Osteoblast (primary cell): ENCODE measurements around the gene TSACC. TPM values are rescaled to one million over a fixed set of nuclear protein-coding genes. Genes with fewer than 3 reads are reported as not detected.
"Not testable (repeated sequence)": the region's sequence is repeated elsewhere in the genome, so short reads cannot be mapped to it uniquely, and the experiment has no call there.

Experiments
- DNase-seq: peaks from one replicate; pipeline ENCODE4 v3.0.0; 2011; ENCODE audit warnings: low spot score, mixed read lengths; ENCODE audit not compliant: insufficient read length; ENCODE audit errors: missing footprints
- H2AFZ ChIP-seq: 2 replicates; pipeline ENCODE4 v1.6.0; 2011; ENCODE audit warnings: mild to moderate bottlenecking, low read length
- H3K27ac ChIP-seq: 2 replicates; pipeline ENCODE4 v1.5.1; 2011; ENCODE audit warnings: mild to moderate bottlenecking, low read depth, low read length, moderate library complexity
- H3K27me3 ChIP-seq: 2 replicates; pipeline ENCODE4 v1.6.0; 2012; ENCODE audit warnings: mild to moderate bottlenecking, control low read depth, inconsistent platforms, low read length, moderate library complexity; ENCODE audit not compliant: insufficient read depth
- H3K36me3 ChIP-seq: 2 replicates; pipeline ENCODE4 v1.5.1; 2011; ENCODE audit warnings: mild to moderate bottlenecking, low read length, control low read depth, moderate library complexity; ENCODE audit not compliant: insufficient read depth
- H3K4me1 ChIP-seq: 2 replicates; pipeline ENCODE4 v1.5.1; 2011; ENCODE audit warnings: mild to moderate bottlenecking, low read length, control low read depth, moderate library complexity; ENCODE audit not compliant: insufficient read depth
- H3K4me2 ChIP-seq: 2 replicates; pipeline ENCODE4 v1.6.0; 2011; ENCODE audit warnings: mild to moderate bottlenecking, low read length; ENCODE audit not compliant: insufficient read depth
- H3K4me3 ChIP-seq: fragments of 200-600 bp; sonication (generic); 3 replicates; pipeline ENCODE4 v1.5.1; 2012; ENCODE audit warnings: mild to moderate bottlenecking, low read length, inconsistent platforms; ENCODE audit not compliant: insufficient read depth
- H3K79me2 ChIP-seq: 2 replicates; pipeline ENCODE4 v1.6.0; 2012; ENCODE audit warnings: mild to moderate bottlenecking, low read length, control low read depth, inconsistent platforms; ENCODE audit not compliant: insufficient read depth
- H3K9me3 ChIP-seq: 2 replicates; pipeline ENCODE4 v1.5.1; 2011; ENCODE audit warnings: low read depth, low read length, control low read depth
- H4K20me1 ChIP-seq: 2 replicates; pipeline ENCODE4 v1.6.0; 2012; ENCODE audit warnings: mild to moderate bottlenecking, low read length, control low read depth; ENCODE audit not compliant: insufficient read depth
- CTCF ChIP-seq: IDR thresholded peaks from 2 replicates; pipeline ENCODE4 v1.5.1; 2011; ENCODE audit warnings: mild to moderate bottlenecking, low read depth, low read length, moderate library complexity; ENCODE audit errors: extremely low read depth
- total RNA-seq: library from RNA; depleted of rRNA; stranded (reverse); fragments of >200 nt; gene quantifications from 2 replicates; pipeline ENCODE4 v1.2.3, GENCODE V29; 2012

TSACC gene
- total RNA-seq, 1 donor, result 0.36 TPM

DNA sequence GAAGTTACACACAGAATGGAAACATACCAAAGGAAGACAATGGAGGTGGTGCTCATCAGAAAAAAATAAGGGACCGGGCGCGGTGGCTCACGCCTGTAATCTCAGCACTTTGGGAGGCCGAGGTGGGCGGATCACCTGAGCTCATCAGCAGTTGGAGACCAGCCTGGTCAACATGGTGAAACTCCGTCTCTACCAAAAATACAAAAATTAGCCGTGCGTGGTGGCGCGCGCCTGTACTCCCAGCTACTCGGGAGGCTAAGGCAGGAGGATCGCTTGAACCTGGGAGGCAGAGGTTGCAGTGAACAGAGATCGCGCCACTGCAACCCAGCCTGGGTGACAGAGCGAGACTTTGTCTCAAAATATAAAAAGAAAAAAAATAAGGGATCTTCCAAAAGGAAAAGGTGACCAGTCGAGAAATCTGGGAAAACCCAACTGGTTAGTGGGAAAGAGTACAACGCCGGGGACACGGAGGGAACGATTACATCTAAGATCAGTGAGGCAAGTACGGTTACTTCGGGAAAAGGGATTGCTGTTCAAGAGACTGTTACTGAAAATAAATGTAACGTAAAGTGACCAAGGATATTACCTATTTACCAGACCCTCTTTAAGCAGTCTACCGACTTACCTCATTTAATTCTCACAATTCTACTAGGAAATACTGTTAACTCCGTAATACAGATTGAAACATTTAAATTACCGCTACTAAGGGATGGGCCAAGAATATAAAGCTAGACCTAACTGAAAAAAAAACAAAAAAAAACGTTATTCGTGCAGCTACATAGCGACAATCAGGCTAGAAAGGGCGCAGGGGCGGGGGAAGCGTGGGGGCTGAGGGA is 1.1 kb upstream of the TSACC start:
- DNase-seq, result peak; percentile 74
- Histone ChIP-seq H3K27me3 (no peaks in the 10 kb centered on the region), H3K27ac (peak overlapping the region; percentile 84), H2AFZ (peak overlapping the region; percentile 97), H3K36me3 (peaks cover 42% of the 10 kb centered on the region), H3K4me3 (peak overlapping the region; percentile 97), H3K9me3 (no peaks in the 10 kb centered on the region), H3K4me1 (peaks cover 16% of the 10 kb centered on the region), H3K4me2 (peak overlapping the region; percentile 97), H4K20me1 (peaks cover 23% of the 10 kb centered on the region), H3K79me2 (peaks cover 42% of the 10 kb centered on the region)
- no peak for TF ChIP-seq CTCF

DNA sequence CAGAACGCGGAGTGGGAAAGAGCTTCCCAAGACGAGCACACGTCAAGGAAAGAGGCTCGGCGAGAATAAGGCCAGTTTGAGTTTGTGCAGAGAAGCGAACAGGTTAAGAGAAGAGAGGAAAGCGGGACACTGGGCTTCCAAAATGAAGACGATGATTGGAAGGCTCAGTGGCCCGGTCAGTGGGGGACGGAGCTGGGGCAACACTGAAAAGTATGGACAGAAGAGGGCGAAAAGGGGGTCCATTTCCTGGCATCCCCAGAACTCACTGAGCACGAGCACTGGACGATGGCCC is 492 bp upstream of the TSACC start:
- Histone ChIP-seq H3K9me3 (no peaks in the 10 kb centered on the region), H3K79me2 (peaks cover 40% of the 10 kb centered on the region), H3K4me1 (peaks cover 16% of the 10 kb centered on the region), H3K4me2 (peak overlapping the region; percentile 97), H2AFZ (peak overlapping the region; percentile 97), H3K36me3 (peaks cover 36% of the 10 kb centered on the region), H3K27ac (peak overlapping the region; percentile 84), H3K4me3 (peak overlapping the region; percentile 97), H3K27me3 (no peaks in the 10 kb centered on the region), H4K20me1 (peaks cover 23% of the 10 kb centered on the region)
- no peak for DNase-seq
- no peak for TF ChIP-seq CTCF

- peaks cover 8% of the 10 kb centered on the region for H3K79me2 ChIP-seq
- no peak for TF ChIP-seq CTCF
- no peak overlapping the region for H3K4me2 ChIP-seq
- H3K4me3 ChIP-seq, result no peak overlapping the region
- H4K20me1 ChIP-seq, result no peaks in the 10 kb centered on the region
- H3K27ac ChIP-seq, result no peak overlapping the region
- peaks cover 17% of the 10 kb centered on the region for H3K27me3 ChIP-seq
- no peaks in the 10 kb centered on the region for H3K9me3 ChIP-seq
- no peaks in the 10 kb centered on the region for H3K36me3 ChIP-seq
- no peak overlapping the region for H2AFZ ChIP-seq
- peak; percentile 34 for DNase-seq
- H3K4me1 ChIP-seq, result peaks cover 11% of the 10 kb centered on the region
Observed at GRCh38 chr1:156342166-156342955, 4.0 kb downstream of the TSACC start.

DNA sequence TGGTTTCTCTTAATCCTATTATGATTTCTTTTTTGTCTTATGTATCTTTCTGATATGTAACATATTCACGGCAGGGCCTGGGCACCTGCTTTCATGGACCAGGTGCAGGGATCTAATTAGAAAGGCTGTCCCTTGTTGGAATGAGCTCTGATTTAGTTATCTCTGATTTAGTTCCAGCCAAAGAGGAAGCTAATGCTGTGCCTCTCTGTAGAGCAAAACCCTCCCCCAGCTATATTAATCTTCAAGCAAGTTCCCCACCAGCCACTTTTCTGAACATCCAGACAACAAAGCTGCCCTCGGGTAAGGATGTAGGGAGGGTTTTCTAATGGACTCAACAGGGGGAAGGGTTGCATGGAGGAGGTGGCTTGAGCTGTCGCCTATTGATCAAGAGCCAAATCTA is 6.1 kb downstream of the TSACC start:
- no peak for DNase-seq
- Histone ChIP-seq H3K4me1 (peaks cover 11% of the 10 kb centered on the region), H3K79me2 (no peaks in the 10 kb centered on the region), H3K27me3 (peaks cover 17% of the 10 kb centered on the region), H4K20me1 (no peaks in the 10 kb centered on the region), H3K9me3 (no peaks in the 10 kb centered on the region), H2AFZ (no peak overlapping the region), H3K27ac (no peak overlapping the region), H3K4me2 (no peak overlapping the region), H3K36me3 (no peaks in the 10 kb centered on the region), H3K4me3 (no peak overlapping the region)
- no peak for TF ChIP-seq CTCF

- DNase-seq, H3K4me2 ChIP-seq, H2AFZ ChIP-seq, H3K36me3 ChIP-seq, H4K20me1 ChIP-seq, H3K4me3 ChIP-seq, H3K27ac ChIP-seq, H3K9me3 ChIP-seq, H3K79me2 ChIP-seq: not testable (repeated sequence)
- Histone ChIP-seq H3K4me1 (peaks cover 11% of the 10 kb centered on the region), H3K27me3 (peaks cover 21% of the 10 kb centered on the region)
Observed at GRCh38 chr1:156346035-156346434, 7.7 kb downstream of the TSACC start.
